HCT116 (cell line): ENCODE data around the gene FRS2. TPM values are rescaled to one million over a fixed set of nuclear protein-coding genes. Genes with fewer than 3 reads are reported as not detected.

Source experiments
- ATAC-seq: fragments of 200-7000 bp; cut with Tn5 transposase; 2 replicates; pipeline ENCODE4 v1.9.1; 2020; ENCODE audit warnings: mild to moderate bottlenecking, moderate library complexity
- BruUV-seq: library from RNA; stranded (reverse); fragments of 400-500 nt; replicated peaks from 2 replicates; lab custom pipeline; 2021; lab: Mats Ljungman, UMichigan
- CTCF ChIA-PET: fragments of 300-600 bp; sonication (Branson Sonifier 250); formaldehyde crosslinking; loops from one replicate; lab custom pipeline; 2021; ENCODE audit warnings: antibody characterized with exemption; lab: Charles Lee
- POLR2A ChIA-PET: fragments of 300-600, 350-600 bp; sonication (Branson Sonifier 250); formaldehyde crosslinking; loops from one replicate; lab custom pipeline; 2021; ENCODE audit warnings: antibody characterized with exemption; lab: Charles Lee
- RAD21 ChIA-PET, 2 experiments: fragments of 300-600 bp; sonication (Branson Sonifier 250); formaldehyde crosslinking; loops; one replicate each; lab custom pipeline; 2023; ENCODE audit warnings: low total read pairs in 2 of 2; ENCODE audit not compliant: uncharacterized antibody in 2 of 2, unreplicated experiment in 2 of 2, low non-redundant PET in 1 of 2; lab: Charles Lee
- DNase-seq: peaks from one replicate; pipeline ENCODE4 v3.0.0-alpha.2; 2010; ENCODE audit warnings: low read depth, low spot score
- H2AFZ ChIP-seq: fragments of 200-600 bp; shearing (Covaris generic), sonication (generic); 2 replicates; pipeline ENCODE4 v1.6.1; 2017; ENCODE audit warnings: low read depth, mixed run types, mixed read lengths, antibody characterized with exemption, low read length; ENCODE audit not compliant: poor library complexity, severe bottlenecking
- H3K27ac ChIP-seq: 2 replicates; pipeline ENCODE4 v1.5.1; 2012; ENCODE audit warnings: low read depth, low read length
- H3K27me3 ChIP-seq: fragments of 200-600 bp; sonication (generic); 2 replicates; pipeline ENCODE4 v1.6.1; 2016; ENCODE audit warnings: mixed run types, low read length, mixed read lengths; ENCODE audit not compliant: insufficient read depth
- H3K36me3 ChIP-seq, 2 experiments: fragments of 200-500 bp in 1 of 2; fragments of 200-600 bp in 1 of 2; sonication (Bioruptor generic) in 1 of 2; sonication (generic) in 1 of 2; 2 replicates each; pipeline versions ENCODE4 v1.5.1 to v1.6.1; 2014 to 2016; ENCODE audit warnings: low read length in 2 of 2, inconsistent platforms in 1 of 2, mixed read lengths in 1 of 2, mixed run types in 1 of 2; ENCODE audit not compliant: insufficient read depth in 2 of 2, control insufficient read depth in 1 of 2
- H3K4me1 ChIP-seq, 2 experiments: fragments of 200-600 bp in 1 of 2; sonication (generic) in 1 of 2; 2 replicates each; pipeline versions ENCODE4 v1.5.1 to v1.6.1; 2012 to 2017; ENCODE audit warnings: low read length in 2 of 2, inconsistent platforms in 1 of 2, mild to moderate bottlenecking in 1 of 2, mixed read lengths in 1 of 2, mixed run types in 1 of 2, moderate library complexity in 1 of 2; ENCODE audit not compliant: insufficient read depth in 2 of 2, control insufficient read depth in 1 of 2
- H3K4me2 ChIP-seq: fragments of 200-600 bp; sonication (generic); 2 replicates; pipeline ENCODE4 v1.6.1; 2017; ENCODE audit warnings: mixed run types, low read length, mixed read lengths
- H3K4me3 ChIP-seq, 2 experiments: fragments of 200-600 bp in 1 of 2; sonication (generic) in 1 of 2; replicated peaks in 1 of 2; 2 replicates each; pipeline ENCODE4 v1.5.1; 2011 to 2016; ENCODE audit warnings: low read length in 2 of 2, control low read depth in 1 of 2, low read depth in 1 of 2, mild to moderate bottlenecking in 1 of 2, mixed read lengths in 1 of 2, mixed run types in 1 of 2
- H3K79me2 ChIP-seq: fragments of 200-600 bp; sonication (generic); 2 replicates; pipeline ENCODE4 v1.6.1; 2017; ENCODE audit warnings: mild to moderate bottlenecking, mixed run types, low read length, moderate library complexity, mixed read lengths; ENCODE audit not compliant: insufficient read depth
- H3K9ac ChIP-seq: fragments of 200-600 bp; sonication (generic); 2 replicates; pipeline ENCODE4 v1.6.1; 2016; ENCODE audit warnings: low read length, mixed read lengths
- H3K9me2 ChIP-seq: fragments of 200-600 bp; sonication (generic), shearing (Covaris generic); 2 replicates; pipeline ENCODE4 v1.6.1; 2017; ENCODE audit warnings: mixed run types, mild to moderate bottlenecking, moderate library complexity; ENCODE audit not compliant: insufficient read depth
- H3K9me3 ChIP-seq, 2 experiments: fragments of 200-500 bp in 1 of 2; fragments of 200-600 bp in 1 of 2; sonication (Bioruptor generic) in 1 of 2; sonication (generic) in 1 of 2; 2 replicates each; pipeline ENCODE4 v1.6.1; 2014 to 2017; ENCODE audit warnings: low read length in 2 of 2, mixed read lengths in 2 of 2, inconsistent platforms in 1 of 2, low read depth in 1 of 2, mild to moderate bottlenecking in 1 of 2, mixed run types in 1 of 2, moderate library complexity in 1 of 2; ENCODE audit not compliant: control insufficient read depth in 1 of 2, insufficient read depth in 1 of 2
- H4K20me1 ChIP-seq: fragments of 200-600 bp; sonication (generic), shearing (Covaris generic); 2 replicates; pipeline ENCODE4 v1.6.1; 2017; ENCODE audit warnings: mixed run types, mild to moderate bottlenecking, moderate library complexity; ENCODE audit not compliant: insufficient read depth
- CBX3 ChIP-seq: IDR thresholded peaks from 2 replicates; pipeline ENCODE4 v1.6.1; 2012; ENCODE audit warnings: low read depth
- CTCF ChIP-seq, 3 experiments: fragments of 200-600 bp in 1 of 3; sonication (generic) in 1 of 3; IDR thresholded peaks in 2 of 3; conservative IDR thresholded peaks in 1 of 3; 2 replicates each; pipeline ENCODE4 v1.5.1; 2012 to 2017; ENCODE audit warnings: low read depth in 2 of 3, low read length in 2 of 3, antibody characterized with exemption in 1 of 3, borderline replicate concordance in 1 of 3, control low read depth in 1 of 3, mild to moderate bottlenecking in 1 of 3, mixed read lengths in 1 of 3, mixed run types in 1 of 3, moderate library complexity in 1 of 3; ENCODE audit not compliant: insufficient read depth in 1 of 3
- EZH2phosphoT487 ChIP-seq: fragments of 200-600 bp; IDR thresholded peaks from 2 replicates; pipeline ENCODE4 v1.6.1; 2018; ENCODE audit warnings: antibody characterized with exemption, borderline replicate concordance
- POLR2AphosphoS5 ChIP-seq: IDR thresholded peaks from 2 replicates; pipeline ENCODE4 v1.6.1; 2011; ENCODE audit warnings: mild to moderate bottlenecking, low read depth, low read length, moderate library complexity
- REST ChIP-seq: IDR thresholded peaks from 2 replicates; pipeline ENCODE4 v1.6.1; 2012; ENCODE audit warnings: low read depth
- SP1 ChIP-seq: IDR thresholded peaks from 2 replicates; pipeline ENCODE4 v1.6.1; 2012; ENCODE audit warnings: low read depth
- SRF ChIP-seq: IDR thresholded peaks from 2 replicates; pipeline ENCODE4 v1.6.1; 2012; ENCODE audit warnings: low read depth
- TCF7L2 ChIP-seq: IDR thresholded peaks from 2 replicates; pipeline ENCODE4 v1.7.0; 2011; ENCODE audit warnings: borderline replicate concordance, inconsistent platforms; ENCODE audit not compliant: insufficient read depth, insufficient read length; ENCODE audit errors: extremely low read depth
- YY1 ChIP-seq: IDR thresholded peaks from 2 replicates; pipeline ENCODE4 v1.6.1; 2011; ENCODE audit warnings: low read length, low read depth, moderate library complexity, mild to moderate bottlenecking; ENCODE audit not compliant: insufficient replicate concordance; ENCODE audit errors: extremely low read depth
- intact Hi-C: fragments of 100-400 bp; cut with micrococcal nuclease; formaldehyde crosslinking; loops from 2 replicates; pipeline ENCODE4 v1.10.0; 2022
- total RNA-seq: library from RNA; stranded (reverse); gene quantifications from one replicate; pipeline ENCODE4 v1.2.1, GENCODE V29; 2021; ENCODE audit not compliant: unreplicated experiment
- TF ChIP-seq, protein P1 (sequence below): IDR thresholded peaks from 2 replicates; pipeline ENCODE4 v1.6.1; 2012

Gene FRS2
- total RNA-seq, 1 experiment from 2014 or later: 14.7 TPM

DNA sequence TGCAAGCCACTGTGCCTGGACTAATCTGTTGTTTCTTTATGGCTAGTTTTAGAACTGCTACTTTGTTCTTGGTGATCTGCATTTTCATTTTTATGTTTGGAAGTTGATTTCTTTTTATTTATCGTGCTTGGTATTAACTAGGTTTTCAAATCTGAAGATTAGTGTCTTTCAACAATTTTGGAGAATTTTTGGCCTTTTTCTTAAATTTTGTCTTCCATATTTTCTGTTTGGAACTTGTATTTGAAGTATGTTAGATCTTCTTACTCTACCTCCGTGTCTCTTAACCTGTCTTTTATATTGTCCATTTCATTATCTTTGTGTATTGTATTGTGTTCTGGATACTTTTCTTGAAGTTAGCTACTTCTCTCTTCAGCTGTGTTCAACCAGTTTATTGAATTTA, 9.5 kb downstream of the FRS2 start:
- no peak for DNase-seq
- no peak overlapping the region for H3K4me3 ChIP-seq
- intact Hi-C loops: no loop called here
- no peak overlapping the region for H3K27ac ChIP-seq
- TF ChIP-seq EZH2phosphoT487: no peak
- no peak for TF ChIP-seq SP1
- TF ChIP-seq TCF7L2: no peak
- no peak for TF ChIP-seq YY1
- TF ChIP-seq, protein P1, sequence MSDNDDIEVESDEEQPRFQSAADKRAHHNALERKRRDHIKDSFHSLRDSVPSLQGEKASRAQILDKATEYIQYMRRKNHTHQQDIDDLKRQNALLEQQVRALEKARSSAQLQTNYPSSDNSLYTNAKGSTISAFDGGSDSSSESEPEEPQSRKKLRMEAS: no peak
- no peak for TF ChIP-seq REST
- no peak for TF ChIP-seq CBX3
- TF ChIP-seq SRF: no peak
- TF ChIP-seq POLR2AphosphoS5: no peak
- TF ChIP-seq CTCF (IDR thresholded peaks at IDR 0.05 in 2 of 3, conservative IDR thresholded peaks at IDR 0.05 in 1 of 3; ENCODE audit: borderline replicate concordance in 1 of 3, insufficient read depth in 1 of 3, low read depth in 2 of 3, low read length in 2 of 3): no peak
- BruUV-seq: no TSS peak
- H3K9ac ChIP-seq: no peak overlapping the region
- no peaks in the 10 kb centered on the region for H3K9me2 ChIP-seq
- no peak for ATAC-seq
- H3K9me3 ChIP-seq: no peaks in the 10 kb centered on the region
- no peaks in the 10 kb centered on the region for H3K27me3 ChIP-seq
- H2AFZ ChIP-seq: no peak overlapping the region
- peaks cover 10% of the 10 kb centered on the region; the same call in 1 of the 2 replicates for H4K20me1 ChIP-seq
- H3K79me2 ChIP-seq: peaks cover 96% of the 10 kb centered on the region
- POLR2A ChIA-PET: no interaction called here
- H3K4me2 ChIP-seq: no peak overlapping the region
- H3K36me3 ChIP-seq: no peaks in the 10 kb centered on the region
- no peaks in the 10 kb centered on the region for H3K4me1 ChIP-seq
- CTCF ChIA-PET: no interaction called here
- RAD21 ChIA-PET: no interaction called here
